Liver (tissue), 9 donors: ENCODE data around the gene TMEM244. TPM values are rescaled to one million over a fixed set of nuclear protein-coding genes. Genes with fewer than 3 reads are reported as not detected.

Source experiments
- DNase-seq: peaks from one replicate; pipeline ENCODE4 v3.0.0-alpha.2; 2017; ENCODE audit warnings: low spot score
- H3K27ac ChIP-seq, 2 donors: one replicate each; pipeline ENCODE4 v1.7.0; 2013; ENCODE audit warnings: inconsistent platforms in 2 of 2, low read length in 2 of 2, control low read depth in 1 of 2, low read depth in 1 of 2, mild to moderate bottlenecking in 1 of 2
- H3K27me3 ChIP-seq, 4 donors: one replicate each; pipeline versions ENCODE4 v1.6.1 to v1.7.0; 2013; ENCODE audit warnings: low read length in 3 of 4, inconsistent platforms in 1 of 4, mild to moderate bottlenecking in 1 of 4, moderate library complexity in 1 of 4; ENCODE audit not compliant: control insufficient read depth in 4 of 4, insufficient read depth in 4 of 4
- H3K36me3 ChIP-seq, 4 donors: one replicate each; pipeline versions ENCODE4 v1.6.1 to v1.7.0; 2013; ENCODE audit warnings: low read length in 3 of 4, mild to moderate bottlenecking in 3 of 4, low read depth in 1 of 4, moderate library complexity in 1 of 4; ENCODE audit not compliant: control insufficient read depth in 4 of 4, insufficient read depth in 3 of 4
- H3K4me1 ChIP-seq, 4 donors: one replicate each; pipeline versions ENCODE4 v1.6.1 to v1.7.0; 2013; ENCODE audit warnings: low read length in 3 of 4, mild to moderate bottlenecking in 3 of 4, moderate library complexity in 1 of 4; ENCODE audit not compliant: control insufficient read depth in 4 of 4, insufficient read depth in 4 of 4
- H3K4me3 ChIP-seq, 3 donors: one replicate each; pipeline versions ENCODE4 v1.6.1 to v1.7.0; 2013; ENCODE audit warnings: low read length in 3 of 3, control low read depth in 1 of 3, low read depth in 1 of 3, mild to moderate bottlenecking in 1 of 3
- H3K9ac ChIP-seq, 2 donors: one replicate each; pipeline ENCODE4 v1.7.0; 2013; ENCODE audit warnings: low read length in 2 of 2, mild to moderate bottlenecking in 2 of 2, moderate library complexity in 2 of 2, control low read depth in 1 of 2, low read depth in 1 of 2
- H3K9me3 ChIP-seq, 4 donors: one replicate each; pipeline versions ENCODE4 v1.6.1 to v1.7.0; 2013; ENCODE audit warnings: low read length in 3 of 4; ENCODE audit not compliant: control insufficient read depth in 4 of 4
- ATF3 ChIP-seq: IDR thresholded peaks from 2 replicates; pipeline ENCODE4 v1.6.1; 2016; ENCODE audit warnings: antibody characterized with exemption
- EGR1 ChIP-seq, 2 donors: IDR thresholded peaks; 2 replicates each; pipeline ENCODE4 v1.6.1; 2016 to 2018; ENCODE audit warnings: antibody characterized with exemption in 2 of 2, low read depth in 2 of 2
- FOXA2 ChIP-seq: IDR thresholded peaks from 2 replicates; pipeline ENCODE4 v1.6.1; 2016; ENCODE audit warnings: antibody characterized with exemption
- GABPA ChIP-seq, 2 donors: IDR thresholded peaks in 1 of 2; conservative IDR thresholded peaks in 1 of 2; 2 replicates each; pipeline ENCODE4 v1.6.1; 2016; ENCODE audit warnings: antibody characterized with exemption in 2 of 2, mild to moderate bottlenecking in 1 of 2, moderate library complexity in 1 of 2
- HNF4A ChIP-seq, 2 donors: conservative IDR thresholded peaks; 2 replicates each; pipeline ENCODE4 v1.6.1; 2016; ENCODE audit warnings: antibody characterized with exemption in 2 of 2, mild to moderate bottlenecking in 2 of 2
- HNF4G ChIP-seq: IDR thresholded peaks from 2 replicates; pipeline ENCODE4 v1.6.1; 2016; ENCODE audit warnings: antibody characterized with exemption
- JUND ChIP-seq, 2 donors: IDR thresholded peaks; 2 replicates each; pipeline ENCODE4 v1.6.1; 2016; ENCODE audit warnings: antibody characterized with exemption in 2 of 2
- MAX ChIP-seq: IDR thresholded peaks from 2 replicates; pipeline ENCODE4 v1.6.1; 2016; ENCODE audit warnings: antibody characterized with exemption
- NR2F2 ChIP-seq: IDR thresholded peaks from 2 replicates; pipeline ENCODE4 v1.6.1; 2016; ENCODE audit warnings: antibody characterized with exemption
- RAD21 ChIP-seq, 2 donors: IDR thresholded peaks; 2 replicates each; pipeline ENCODE4 v1.6.1; 2016; ENCODE audit warnings: antibody characterized with exemption in 2 of 2, mild to moderate bottlenecking in 2 of 2
- REST ChIP-seq: IDR thresholded peaks from 2 replicates; pipeline ENCODE4 v1.6.1; 2016; ENCODE audit warnings: antibody characterized with exemption, mild to moderate bottlenecking
- RXRA ChIP-seq, 2 donors: IDR thresholded peaks; 2 replicates each; pipeline ENCODE4 v1.6.1; 2017 to 2018; ENCODE audit warnings: antibody characterized with exemption in 2 of 2, mild to moderate bottlenecking in 1 of 2
- SP1 ChIP-seq: IDR thresholded peaks from 2 replicates; pipeline ENCODE4 v1.6.1; 2018; ENCODE audit warnings: antibody characterized with exemption, mild to moderate bottlenecking
- TAF1 ChIP-seq: conservative IDR thresholded peaks from 2 replicates; pipeline ENCODE4 v1.6.1; 2016; ENCODE audit warnings: antibody characterized with exemption, mild to moderate bottlenecking
- YY1 ChIP-seq: IDR thresholded peaks from 2 replicates; pipeline ENCODE4 v1.6.1; 2016; ENCODE audit warnings: antibody characterized with exemption, mild to moderate bottlenecking
- WGBS: extraction: QIAGEN DNeasy Blood & Tissue Kit; methylation state at CpG from one replicate; pipeline ENCODE4 v1.1.7; 2013; 5-methylcytosine and 5-hydroxymethylcytosine counted together
- polyA plus RNA-seq, 2 donors: library from polyadenylated mRNA; stranded (reverse) in 1 of 2; unstranded in 1 of 2; fragments of 200-250 nt in 1 of 2; fragments of >200 nt in 1 of 2; fragmentation: Nextera tagmentation in 1 of 2; extraction: Ambion mirVana in 1 of 2; gene quantifications; one replicate each; pipeline versions ENCODE4 v1.2.1 to v1.2.3, GENCODE V29; 2013 to 2015
- total RNA-seq, 2 donors: library from RNA; depleted of rRNA; stranded (reverse); fragments of >200 nt; gene quantifications; one replicate each; pipeline ENCODE4 v1.2.3, GENCODE V29; 2014
- TF ChIP-seq, protein P1 (sequence below): IDR thresholded peaks from 2 replicates; pipeline ENCODE4 v1.6.1; 2016; ENCODE audit warnings: antibody characterized with exemption
- TF ChIP-seq, protein P2 (sequence below): fragments of 150-350 bp; IDR thresholded peaks from 2 replicates; pipeline ENCODE4 v1.5.1; 2017; ENCODE audit warnings: improper control_type of control experiment, low read depth, low read length; ENCODE audit not compliant: missing input control
- donor health status: healthy.
- donor health status: healthy.
- donor health status: healthy.
- donor health status: healthy.
- donor health status: healthy.

Gene TMEM244
- total and polyA plus RNA-seq, 4 donors, result not detected

GRCh38 chr6:129789974-129790373 is 71.1 kb downstream of the TMEM244 start (continued):
- TF ChIP-seq TAF1 (no peak), HNF4A (conservative IDR thresholded peaks at IDR 0.05) (no peak), MAX (no peak), EGR1 (IDR thresholded peaks at IDR 0.05; ENCODE audit: low read depth in 2 of 2) (no peak), GABPA (IDR thresholded peaks at IDR 0.05 in 1 of 2, conservative IDR thresholded peaks at IDR 0.05 in 1 of 2) (no peak), RAD21 (IDR thresholded peaks at IDR 0.05) (no peak)

DNA sequence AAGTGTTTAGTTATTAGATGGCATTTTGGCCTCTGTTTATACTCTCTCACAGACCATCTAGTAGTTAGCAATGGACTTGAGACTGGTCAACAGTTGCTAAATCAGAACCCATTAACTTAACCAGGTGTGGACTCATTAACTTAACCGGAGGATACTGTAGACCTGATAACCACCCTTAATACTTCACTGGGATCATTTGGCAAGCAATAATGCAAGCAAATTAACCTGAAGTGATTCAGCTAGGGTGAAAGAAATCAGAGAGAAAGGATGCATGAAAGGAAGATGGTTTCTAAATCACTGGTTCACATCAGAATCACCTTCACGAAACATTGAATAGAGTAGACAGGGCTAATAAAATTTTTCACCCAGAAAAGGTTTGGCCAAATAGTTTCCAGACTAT is 73.3 kb downstream of the TMEM244 start:
- Histone ChIP-seq H3K9me3 (no peaks in the 10 kb centered on the region), H3K4me3 (no peak overlapping the region), H3K9ac (no peak overlapping the region), H3K27me3 (no peaks in the 10 kb centered on the region), H3K4me1 (peaks cover 13 to 23% (median 23%) of the 10 kb centered on the region in 4 donors), H3K27ac (no peak overlapping the region), H3K36me3 (no peaks in the 10 kb centered on the region)
- no peak for TF ChIP-seq SP1
- TF ChIP-seq RAD21 (IDR thresholded peaks at IDR 0.05), result no peak
- no peak for TF ChIP-seq ATF3
- TF ChIP-seq NR2F2, result no peak
- TF ChIP-seq TAF1, result no peak
- no peak for TF ChIP-seq REST
- WGBS, result 89% methylated on average over 2 of the region's 2 CpGs
- DNase-seq, result no peak

- Histone ChIP-seq H3K9me3 (no peaks in the 10 kb centered on the region), H3K36me3 (no peaks in the 10 kb centered on the region), H3K4me3 (no peak overlapping the region), H3K27ac (no peak overlapping the region), H3K9ac (no peak overlapping the region), H3K4me1 (peaks cover 6 to 12% (median 12%) of the 10 kb centered on the region in 4 donors), H3K27me3 (no peaks in the 10 kb centered on the region)
- WGBS, result 85% methylated on average over 3 of the region's 3 CpGs
- TF ChIP-seq FOXA2 (no peak), SP1 (no peak), MAX (no peak), YY1 (no peak), HNF4A (conservative IDR thresholded peaks at IDR 0.05) (no peak), EGR1 (IDR thresholded peaks at IDR 0.05; ENCODE audit: low read depth in 2 of 2) (no peak), NR2F2 (no peak), JUND (IDR thresholded peaks at IDR 0.05) (no peak), RXRA (IDR thresholded peaks at IDR 0.05) (no peak), REST (no peak), ATF3 (no peak), HNF4G (no peak), TAF1 (no peak), GABPA (IDR thresholded peaks at IDR 0.05 in 1 of 2, conservative IDR thresholded peaks at IDR 0.05 in 1 of 2) (no peak)
- TF ChIP-seq, protein P1, sequence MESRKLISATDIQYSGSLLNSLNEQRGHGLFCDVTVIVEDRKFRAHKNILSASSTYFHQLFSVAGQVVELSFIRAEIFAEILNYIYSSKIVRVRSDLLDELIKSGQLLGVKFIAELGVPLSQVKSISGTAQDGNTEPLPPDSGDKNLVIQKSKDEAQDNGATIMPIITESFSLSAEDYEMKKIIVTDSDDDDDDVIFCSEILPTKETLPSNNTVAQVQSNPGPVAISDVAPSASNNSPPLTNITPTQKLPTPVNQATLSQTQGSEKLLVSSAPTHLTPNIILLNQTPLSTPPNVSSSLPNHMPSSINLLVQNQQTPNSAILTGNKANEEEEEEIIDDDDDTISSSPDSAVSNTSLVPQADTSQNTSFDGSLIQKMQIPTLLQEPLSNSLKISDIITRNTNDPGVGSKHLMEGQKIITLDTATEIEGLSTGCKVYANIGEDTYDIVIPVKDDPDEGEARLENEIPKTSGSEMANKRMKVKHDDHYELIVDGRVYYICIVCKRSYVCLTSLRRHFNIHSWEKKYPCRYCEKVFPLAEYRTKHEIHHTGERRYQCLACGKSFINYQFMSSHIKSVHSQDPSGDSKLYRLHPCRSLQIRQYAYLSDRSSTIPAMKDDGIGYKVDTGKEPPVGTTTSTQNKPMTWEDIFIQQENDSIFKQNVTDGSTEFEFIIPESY, result no peak
- TF ChIP-seq, protein P2, sequence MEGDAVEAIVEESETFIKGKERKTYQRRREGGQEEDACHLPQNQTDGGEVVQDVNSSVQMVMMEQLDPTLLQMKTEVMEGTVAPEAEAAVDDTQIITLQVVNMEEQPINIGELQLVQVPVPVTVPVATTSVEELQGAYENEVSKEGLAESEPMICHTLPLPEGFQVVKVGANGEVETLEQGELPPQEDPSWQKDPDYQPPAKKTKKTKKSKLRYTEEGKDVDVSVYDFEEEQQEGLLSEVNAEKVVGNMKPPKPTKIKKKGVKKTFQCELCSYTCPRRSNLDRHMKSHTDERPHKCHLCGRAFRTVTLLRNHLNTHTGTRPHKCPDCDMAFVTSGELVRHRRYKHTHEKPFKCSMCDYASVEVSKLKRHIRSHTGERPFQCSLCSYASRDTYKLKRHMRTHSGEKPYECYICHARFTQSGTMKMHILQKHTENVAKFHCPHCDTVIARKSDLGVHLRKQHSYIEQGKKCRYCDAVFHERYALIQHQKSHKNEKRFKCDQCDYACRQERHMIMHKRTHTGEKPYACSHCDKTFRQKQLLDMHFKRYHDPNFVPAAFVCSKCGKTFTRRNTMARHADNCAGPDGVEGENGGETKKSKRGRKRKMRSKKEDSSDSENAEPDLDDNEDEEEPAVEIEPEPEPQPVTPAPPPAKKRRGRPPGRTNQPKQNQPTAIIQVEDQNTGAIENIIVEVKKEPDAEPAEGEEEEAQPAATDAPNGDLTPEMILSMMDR, result no peak
- DNase-seq, result no peak
Measured at GRCh38 chr6:129786548-129786947, 74.6 kb downstream of the TMEM244 start.
